Kidney (tissue), 14 donors: Measurements from ENCODE around the gene PPCS. TPM values are rescaled to one million over a fixed set of nuclear protein-coding genes. Genes with fewer than 3 reads are reported as not detected.

Experiments
- DNase-seq, 5 donors: peaks; one replicate each; pipeline ENCODE4 v3.0.0-alpha.2; 2013 to 2020
- FAIRE-seq: peaks from 2 replicates; lab custom pipeline; 2012; peaks lifted over from hg19 to GRCh38; lab: Jason Lieb, UNC
- H3K27ac ChIP-seq, 2 donors: one replicate each; pipeline ENCODE4 v1.7.0; 2013; ENCODE audit warnings: low read depth in 2 of 2, low read length in 2 of 2, inconsistent platforms in 1 of 2
- H3K27me3 ChIP-seq: one replicate; pipeline ENCODE4 v1.7.1; 2013; ENCODE audit warnings: low read length, inconsistent platforms; ENCODE audit not compliant: control insufficient read depth, insufficient read depth
- H3K36me3 ChIP-seq, 3 donors: one replicate each; pipeline versions ENCODE4 v1.7.0 to v1.7.1; 2013; ENCODE audit warnings: low read length in 3 of 3, control low read depth in 1 of 3, inconsistent platforms in 1 of 3; ENCODE audit not compliant: insufficient read depth in 3 of 3, control insufficient read depth in 2 of 3
- H3K4me1 ChIP-seq, 3 donors: one replicate each; pipeline versions ENCODE4 v1.7.0 to v1.7.1; 2013; ENCODE audit warnings: low read length in 3 of 3, inconsistent platforms in 1 of 3, low read depth in 1 of 3; ENCODE audit not compliant: control insufficient read depth in 2 of 3, insufficient read depth in 2 of 3
- H3K4me3 ChIP-seq, 3 donors: one replicate each; pipeline versions ENCODE4 v1.7.0 to v1.8.1; 2013; ENCODE audit warnings: low read length in 3 of 3, control low read depth in 1 of 3, inconsistent platforms in 1 of 3
- H3K9ac ChIP-seq, 3 donors: one replicate each; pipeline versions ENCODE4 v1.7.0 to v1.7.1; 2013; ENCODE audit warnings: low read length in 3 of 3, control low read depth in 1 of 3, inconsistent platforms in 1 of 3
- H3K9me3 ChIP-seq, 3 donors: one replicate each; pipeline versions ENCODE4 v1.7.0 to v1.7.1; 2013; ENCODE audit warnings: low read length in 3 of 3, control low read depth in 1 of 3, inconsistent platforms in 1 of 3; ENCODE audit not compliant: control insufficient read depth in 2 of 3, insufficient read depth in 1 of 3
- intact Hi-C: fragments of 100-400 bp; cut with DNase I; formaldehyde crosslinking; loops from one replicate; pipeline ENCODE4 v1.11.1; 2022
- polyA plus RNA-seq: library from polyadenylated mRNA; stranded (reverse); fragments of 350-450 nt; fragmentation: Illumina TruSeq; extraction: RNeasy Lipid Tissue Mini Kit (QIAGEN cat#74804); gene quantifications from one replicate; pipeline ENCODE4 v1.2.3, GENCODE V29; 2014; ENCODE audit warnings: low read depth, low replicate concordance; ENCODE audit not compliant: insufficient read depth
- total RNA-seq: library from RNA; stranded (reverse); fragmentation: NEBNext Ultra II Directional; extraction: Animal tissue kit (Norgen Biotek cat#: 25700); gene quantifications from one replicate; pipeline ENCODE4 v1.2.1, GENCODE V29; 2021
- TF ChIP-seq, protein P1 (sequence below): IDR thresholded peaks from 3 replicates; pipeline ENCODE4 v1.5.1; 2012; ENCODE audit warnings: mild to moderate bottlenecking, moderate library complexity, borderline replicate concordance; ENCODE audit not compliant: insufficient read depth; ENCODE audit errors: extremely low read depth
- donor health status: control.
- donor health status: control.
- donor health status: control.
- donor health status: control.
- donor health status: control.
- donor health status: DM: yes; HTN: yes; CAD: no.
- donor health status: Normal renal cell carcinoma (clear cell type).

PPCS gene
- total and polyA plus RNA-seq, 2 donors from 2014 or later: 79.3 to 145 TPM

GRCh38 chr1:42449256-42449655 is 7.1 kb upstream of the PPCS start:
- intact Hi-C loops: no loop called here
- Histone ChIP-seq H3K4me3 (no peak overlapping the region), H3K36me3 (no peaks in the 10 kb centered on the region), H3K4me1 (peaks cover 0 to 2% (median 0%) of the 10 kb centered on the region in 3 donors), H3K27ac (no peak overlapping the region), H3K9ac (no peak overlapping the region), H3K9me3 (no peaks in the 10 kb centered on the region), H3K27me3 (no peaks in the 10 kb centered on the region)
- DNase-seq (no peak), FAIRE-seq (no peak)
- TF ChIP-seq, protein P1, sequence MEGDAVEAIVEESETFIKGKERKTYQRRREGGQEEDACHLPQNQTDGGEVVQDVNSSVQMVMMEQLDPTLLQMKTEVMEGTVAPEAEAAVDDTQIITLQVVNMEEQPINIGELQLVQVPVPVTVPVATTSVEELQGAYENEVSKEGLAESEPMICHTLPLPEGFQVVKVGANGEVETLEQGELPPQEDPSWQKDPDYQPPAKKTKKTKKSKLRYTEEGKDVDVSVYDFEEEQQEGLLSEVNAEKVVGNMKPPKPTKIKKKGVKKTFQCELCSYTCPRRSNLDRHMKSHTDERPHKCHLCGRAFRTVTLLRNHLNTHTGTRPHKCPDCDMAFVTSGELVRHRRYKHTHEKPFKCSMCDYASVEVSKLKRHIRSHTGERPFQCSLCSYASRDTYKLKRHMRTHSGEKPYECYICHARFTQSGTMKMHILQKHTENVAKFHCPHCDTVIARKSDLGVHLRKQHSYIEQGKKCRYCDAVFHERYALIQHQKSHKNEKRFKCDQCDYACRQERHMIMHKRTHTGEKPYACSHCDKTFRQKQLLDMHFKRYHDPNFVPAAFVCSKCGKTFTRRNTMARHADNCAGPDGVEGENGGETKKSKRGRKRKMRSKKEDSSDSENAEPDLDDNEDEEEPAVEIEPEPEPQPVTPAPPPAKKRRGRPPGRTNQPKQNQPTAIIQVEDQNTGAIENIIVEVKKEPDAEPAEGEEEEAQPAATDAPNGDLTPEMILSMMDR: no peak

- Histone ChIP-seq H3K27ac (no peak overlapping the region), H3K9me3 (no peaks in the 10 kb centered on the region), H3K4me3 (no peak overlapping the region), H3K9ac (no peak overlapping the region), H3K36me3 (no peaks in the 10 kb centered on the region), H3K27me3 (no peaks in the 10 kb centered on the region), H3K4me1 (peaks cover 0 to 3% (median 0%) of the 10 kb centered on the region in 3 donors)
- DNase-seq: no peak
- no peak for FAIRE-seq
- TF ChIP-seq, protein P1: no peak
- intact Hi-C loops: no loop called here
These were observed 6.3 kb upstream of the PPCS start for GRCh38 chr1:42450061-42450460.

DNA sequence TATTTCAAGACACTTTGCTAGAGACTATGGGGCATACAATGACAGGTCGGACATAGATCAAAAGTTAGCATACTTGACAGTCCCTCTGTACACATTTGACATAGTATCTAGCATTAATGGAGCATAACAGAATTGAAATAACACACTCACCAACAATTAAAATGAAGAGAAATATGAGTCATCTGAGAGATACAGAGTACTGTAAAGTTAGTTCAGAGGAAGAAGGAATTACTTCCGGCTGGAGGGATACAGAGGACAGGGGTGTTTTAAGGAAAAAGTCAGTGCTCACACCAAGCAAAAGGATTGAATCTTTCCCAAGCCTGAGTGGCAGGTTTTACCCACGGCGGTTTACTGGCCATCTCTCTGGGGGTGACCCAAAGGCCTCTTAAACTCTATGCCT is 3.0 kb upstream of the PPCS start:
- TF ChIP-seq, protein P1: no peak
- no peak for DNase-seq
- peaks cover 0 to 4% (median 0%) of the 10 kb centered on the region in 3 donors for H3K36me3 ChIP-seq
- no peak overlapping the region for H3K27ac ChIP-seq
- intact Hi-C loops: no loop called here
- H3K4me1 ChIP-seq: peaks cover 0 to 14% (median 0%) of the 10 kb centered on the region in 3 donors
- no peaks in the 10 kb centered on the region for H3K9me3 ChIP-seq
- FAIRE-seq: no peak
- H3K4me3 ChIP-seq: no peak overlapping the region
- H3K27me3 ChIP-seq: no peaks in the 10 kb centered on the region
- H3K9ac ChIP-seq: no peak overlapping the region

DNA sequence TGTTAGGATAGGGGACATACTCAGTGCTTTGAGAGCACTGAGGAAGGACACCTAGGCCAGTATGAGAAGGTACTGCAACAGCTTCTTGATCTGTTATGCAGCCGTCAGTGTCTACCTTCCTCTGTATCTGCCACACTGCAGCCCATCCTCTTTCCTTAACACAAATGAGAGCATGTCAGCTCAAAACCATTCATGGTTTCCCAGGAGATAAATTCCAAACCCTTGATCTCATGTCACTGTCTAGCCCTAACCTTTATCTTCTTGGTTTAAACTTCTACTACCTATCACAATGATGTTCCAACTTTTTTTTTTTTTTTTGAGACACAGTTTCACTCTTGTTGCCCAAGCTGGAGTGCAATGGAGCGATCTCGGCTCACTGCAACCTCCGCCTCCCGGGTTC is 1.9 kb upstream of the PPCS start:
- peak overlapping the region in 1 of 3 donors; percentile 23 for H3K4me3 ChIP-seq
- H3K27me3 ChIP-seq: no peaks in the 10 kb centered on the region
- TF ChIP-seq, protein P1: no peak
- H3K4me1 ChIP-seq: peaks cover 0 to 14% (median 0%) of the 10 kb centered on the region in 3 donors
- intact Hi-C loops: no loop called here
- peak overlapping the region; percentile 25 to 26 for H3K27ac ChIP-seq
- FAIRE-seq: peak; percentile 33
- H3K36me3 ChIP-seq: peaks cover 0 to 8% (median 2%) of the 10 kb centered on the region in 3 donors
- DNase-seq: no peak
- no peaks in the 10 kb centered on the region for H3K9me3 ChIP-seq
- H3K9ac ChIP-seq: peak overlapping the region in 1 of 3 donors; percentile 8
